DMS 273 treated with DMSO at 0.1 percent for 48 hours (cell line): ENCODE data around the gene MARCHF7.
"Not testable (repeated sequence)": the region's sequence is repeated elsewhere in the genome, so short reads cannot be mapped to it uniquely, and the experiment has no call there.

Source experiments
- DNase-seq: peaks from one replicate; lab custom pipeline; 2025; lab: John Stamatoyannopoulos, UW

MARCHF7 gene

DNA sequence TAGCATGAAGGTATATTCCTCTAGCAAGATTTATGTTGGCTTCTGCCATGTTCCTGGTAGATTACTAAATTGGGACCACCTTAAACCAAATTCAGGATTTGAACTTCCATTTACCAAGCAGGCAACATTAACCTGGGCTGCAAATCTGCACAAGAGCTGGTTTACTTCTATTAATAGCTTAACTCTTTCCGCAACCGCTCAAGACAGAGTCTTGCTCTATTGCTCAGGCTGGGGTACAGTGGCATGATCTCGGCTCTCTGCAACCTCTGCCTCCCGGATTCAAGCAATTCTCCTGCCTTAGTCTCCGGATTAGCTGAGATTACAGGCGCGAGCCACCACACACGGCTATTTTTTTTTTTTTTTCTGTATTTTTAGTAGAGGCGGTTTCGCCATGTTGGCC is 8.4 kb downstream of the MARCHF7 start:
- no peak for DNase-seq

DNA sequence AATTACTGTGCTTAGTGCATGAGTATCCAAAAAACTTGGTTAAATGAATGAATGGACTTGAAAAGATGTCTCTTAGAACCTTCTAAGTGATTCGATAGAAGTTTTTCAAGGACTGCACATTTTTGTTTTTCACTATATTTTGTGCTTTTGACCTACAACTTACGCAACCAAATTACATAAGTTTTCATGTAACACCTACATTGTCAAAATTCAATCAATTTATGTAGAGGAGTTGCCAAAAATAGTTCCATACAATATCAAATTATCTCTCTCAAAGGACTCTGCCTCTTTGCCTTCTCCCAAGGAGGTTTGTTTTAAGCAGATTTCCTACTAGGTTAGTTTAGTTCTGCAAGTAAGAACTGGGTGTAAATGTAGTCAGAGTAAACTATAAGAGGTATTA is 10.3 kb downstream of the MARCHF7 start:
- DNase-seq: no peak

DNA sequence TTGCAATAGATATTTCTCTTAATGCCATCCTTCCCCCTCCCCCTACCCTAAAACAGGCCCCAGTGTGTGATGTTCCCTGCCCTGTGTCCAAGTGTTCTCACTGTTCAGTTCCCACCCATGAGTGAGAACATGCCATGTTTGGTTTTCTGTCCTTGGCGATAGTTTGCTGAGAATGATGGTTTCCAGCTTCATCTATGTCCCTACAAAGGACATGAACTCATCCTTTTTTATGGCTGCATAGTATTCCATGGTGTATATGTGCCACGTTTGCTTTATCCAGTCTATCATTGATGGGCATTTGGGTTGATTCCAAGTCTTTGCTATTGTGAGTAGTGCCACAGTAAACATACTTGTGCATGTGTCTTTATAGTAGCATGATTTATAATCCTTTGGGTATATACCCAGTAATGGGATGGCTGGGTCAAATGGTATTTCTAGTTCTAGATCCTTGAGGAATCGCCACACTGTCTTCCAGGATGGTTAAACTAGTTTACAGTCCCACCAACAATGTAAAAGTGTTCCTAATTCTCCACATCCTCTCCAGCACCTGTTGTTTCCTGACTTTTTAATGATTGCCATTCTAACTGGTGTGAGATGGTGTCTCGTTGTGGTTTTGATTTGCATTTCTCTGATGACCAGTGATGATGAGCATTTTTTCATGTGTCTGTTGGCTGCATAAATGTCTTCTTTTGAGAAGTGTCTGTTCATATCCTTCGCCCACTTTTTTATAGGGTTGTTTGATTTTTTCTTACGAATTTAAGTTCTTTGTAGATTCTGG is 12.7 kb downstream of the MARCHF7 start:
- not testable (repeated sequence) for DNase-seq

DNA sequence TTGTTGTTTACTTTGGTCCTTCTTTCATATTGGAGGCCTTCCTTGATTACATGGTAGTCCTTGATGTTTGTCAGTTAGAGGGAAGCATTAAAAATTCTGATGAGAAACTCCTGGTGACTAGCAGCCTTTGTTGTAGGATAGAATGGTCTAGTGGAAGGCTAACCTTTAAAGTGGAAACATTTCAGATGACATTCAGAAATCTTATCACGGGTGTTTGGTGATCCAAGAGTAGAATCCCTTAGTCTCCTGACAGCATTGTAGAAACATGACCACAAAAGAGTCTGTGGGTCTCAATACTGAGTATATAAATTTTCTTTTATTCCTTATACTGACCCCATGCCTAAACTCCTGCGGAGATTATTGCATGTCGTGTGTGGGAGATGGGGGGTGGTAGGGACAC is 13.4 kb downstream of the MARCHF7 start:
- no peak for DNase-seq

DNA sequence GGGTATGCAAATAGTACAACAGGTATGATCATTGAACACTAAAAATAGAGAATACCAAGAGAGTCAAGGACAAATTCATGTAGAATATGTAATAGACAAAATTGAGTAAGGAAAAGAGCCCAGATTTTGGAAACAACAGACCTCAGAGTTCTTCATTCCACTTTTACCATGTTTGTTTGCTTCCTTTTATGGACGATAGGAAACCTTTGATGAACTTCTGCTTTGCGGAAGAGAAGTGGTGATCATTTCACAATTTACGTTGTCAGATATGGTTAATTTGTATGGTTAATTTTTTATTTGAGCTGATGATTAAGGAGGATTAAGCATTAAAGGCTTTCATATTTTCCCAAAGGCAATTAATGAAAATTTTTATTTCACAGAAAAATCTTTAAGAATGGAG is 16.3 kb downstream of the MARCHF7 start:
- no peak for DNase-seq

DNA sequence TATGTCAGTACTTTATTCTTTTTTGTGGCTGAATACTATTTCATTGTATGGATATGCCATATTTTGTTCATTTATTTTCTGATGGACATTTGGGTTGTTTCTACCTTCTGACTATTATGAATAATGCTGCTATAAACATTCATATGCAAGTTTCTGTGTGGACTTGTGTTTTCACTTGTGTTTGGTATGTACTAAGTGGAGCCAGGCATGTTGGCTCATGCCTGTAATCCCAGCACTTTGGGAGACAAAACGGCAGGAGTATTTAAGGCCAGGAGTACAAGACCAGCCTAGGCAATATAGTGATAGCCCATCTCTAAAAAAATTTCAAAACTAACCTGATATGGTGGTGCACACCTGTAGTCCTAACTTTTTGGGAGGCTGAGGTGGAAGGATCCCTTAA is 23.3 kb downstream of the MARCHF7 start:
- DNase-seq: no peak

DNA sequence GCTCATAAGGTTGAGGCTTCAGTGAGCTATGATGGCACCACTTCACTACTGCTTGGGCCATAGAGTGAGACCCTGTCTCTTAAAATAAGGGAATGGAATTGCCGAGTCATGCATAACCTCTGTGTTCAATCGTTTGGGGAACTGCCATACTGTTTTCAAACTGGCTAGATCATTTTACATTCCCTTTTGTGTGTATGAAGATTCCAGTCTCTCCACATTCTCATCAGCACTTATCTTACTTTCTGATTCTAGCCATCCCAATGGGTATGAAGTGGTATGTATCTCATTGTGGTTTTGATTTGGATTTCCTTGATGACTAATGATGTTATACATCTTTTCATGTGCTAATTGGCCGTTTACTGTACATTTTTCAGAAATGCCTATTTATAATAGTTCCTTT is 23.7 kb downstream of the MARCHF7 start:
- DNase-seq: no peak

DNA sequence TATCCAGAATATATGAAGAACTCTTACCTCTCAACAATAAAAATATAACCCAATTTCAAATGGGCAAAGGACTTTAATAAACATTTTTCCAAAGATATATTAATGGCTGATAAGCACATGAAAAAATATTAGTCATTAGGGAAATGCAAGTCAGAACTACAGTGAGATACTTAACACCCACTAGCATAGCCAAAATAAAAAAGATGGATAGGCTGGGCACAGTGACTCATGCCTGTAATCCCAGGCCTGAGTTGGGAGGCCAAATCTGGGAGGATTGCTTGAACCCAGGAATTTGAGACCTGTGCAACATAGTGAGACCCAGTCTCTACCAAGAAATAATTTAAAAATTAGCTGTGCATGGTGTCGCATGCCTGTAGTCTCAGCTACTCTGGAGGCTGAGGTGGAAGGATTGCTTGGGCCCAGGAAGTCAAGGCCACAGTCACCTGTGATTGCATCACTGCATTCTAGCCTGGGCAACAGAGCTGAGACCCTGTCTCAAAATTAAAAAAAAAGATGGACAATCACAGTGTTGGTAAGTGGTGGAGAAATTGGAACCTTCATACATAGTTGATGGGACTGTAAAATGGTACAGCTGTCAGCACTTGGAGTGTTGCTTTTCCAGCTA is 25.1 kb downstream of the MARCHF7 start:
- DNase-seq: no peak

DNA sequence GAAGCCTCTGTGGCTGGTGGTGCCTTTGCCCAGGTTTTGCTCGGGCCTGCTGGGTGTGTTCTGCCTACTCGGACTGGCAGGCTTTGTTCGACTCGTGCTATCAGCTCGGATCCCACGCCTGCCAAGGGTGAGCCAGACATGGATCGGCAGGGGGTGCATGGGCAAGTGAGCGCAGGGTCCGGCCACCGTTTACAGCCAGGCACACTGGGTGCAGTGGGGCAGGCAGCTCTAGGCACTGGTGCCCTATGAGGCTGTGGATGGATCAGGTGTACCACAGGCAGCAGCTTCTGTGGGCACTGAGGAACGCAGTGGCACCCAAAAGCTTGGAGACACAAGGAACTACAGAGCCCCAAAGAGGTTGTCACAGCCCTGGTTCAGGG is 25.6 kb downstream of the MARCHF7 start:
- DNase-seq: no peak

DNA sequence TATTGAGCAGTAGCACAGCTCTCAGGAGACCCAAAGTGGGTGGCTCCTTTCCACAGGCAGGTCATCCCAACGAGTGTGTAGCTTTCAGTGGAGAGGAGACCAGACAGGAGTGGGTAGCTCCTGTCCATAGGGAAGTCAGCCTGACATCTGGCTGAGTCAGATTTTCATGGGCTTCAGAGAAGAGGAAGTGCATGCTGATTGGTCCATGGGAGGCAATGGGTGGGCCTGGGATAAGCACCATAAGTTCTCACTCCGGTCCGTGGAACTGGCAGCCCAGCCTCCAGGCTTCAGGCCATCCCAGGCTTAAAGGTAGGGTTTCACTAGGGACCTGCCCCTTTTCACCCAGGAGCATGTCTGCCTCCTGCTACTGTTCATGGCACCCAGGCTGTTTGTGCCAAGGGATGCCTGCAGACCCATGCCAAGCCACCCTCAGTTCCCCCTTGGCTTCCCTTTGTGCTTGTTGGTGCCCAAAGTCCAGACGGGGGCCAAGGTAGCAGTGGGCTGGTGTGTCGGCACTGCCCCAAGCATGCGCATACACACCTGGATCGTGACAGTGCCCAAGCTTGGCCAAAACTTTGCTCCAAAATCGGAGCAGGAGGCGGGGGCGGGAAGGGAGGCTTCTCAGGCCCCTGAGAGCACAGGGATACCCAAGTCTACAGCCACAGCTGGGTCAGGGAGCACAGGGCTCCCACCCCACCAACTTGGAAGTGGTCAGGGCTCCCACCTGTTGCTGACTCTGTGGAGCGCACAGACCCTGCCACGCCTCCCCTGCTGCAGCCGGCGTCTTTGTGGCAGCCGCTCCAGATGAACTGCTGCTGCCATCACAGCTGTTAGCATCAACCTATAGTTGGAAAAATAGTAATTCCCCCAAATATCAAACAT is 26.4 kb downstream of the MARCHF7 start:
- no peak for DNase-seq

DNA sequence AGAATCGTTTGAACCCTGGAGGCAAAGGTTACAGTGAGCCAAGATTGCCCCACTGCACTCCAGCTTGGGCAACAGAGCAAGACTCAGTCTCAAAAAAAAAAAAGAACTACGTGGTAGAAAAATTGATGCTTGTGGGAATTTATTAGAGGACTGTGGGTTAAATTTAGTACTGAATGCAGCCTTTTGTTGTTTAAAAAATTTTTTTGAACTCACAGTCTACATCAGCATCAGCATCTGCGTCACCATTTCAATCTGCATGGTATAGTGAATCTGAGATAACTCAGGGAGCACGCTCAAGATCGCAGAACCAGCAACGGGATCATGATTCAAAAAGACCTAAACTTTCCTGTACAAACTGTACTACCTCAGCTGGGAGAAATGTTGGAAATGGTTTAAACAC is 30.5 kb downstream of the MARCHF7 start:
- no peak for DNase-seq

DNA sequence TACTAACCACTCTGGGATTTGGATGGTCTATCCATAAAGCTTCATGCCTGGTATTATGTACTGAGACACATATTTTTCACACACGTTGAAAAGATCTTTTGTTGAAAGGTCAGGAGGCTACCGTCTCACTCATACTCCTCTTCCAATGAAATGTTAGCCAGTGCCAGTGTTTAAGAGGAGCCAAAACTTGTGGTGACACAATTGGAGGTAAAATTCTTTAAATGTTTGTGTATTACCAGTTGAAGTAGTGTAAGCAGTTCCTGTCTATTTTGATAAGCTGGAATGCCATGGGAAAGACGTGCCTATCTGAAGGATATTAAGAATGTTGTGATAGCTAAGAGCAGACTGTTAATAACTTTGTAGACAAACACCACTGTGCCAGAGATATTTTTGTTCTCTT is 32.1 kb downstream of the MARCHF7 start:
- no peak for DNase-seq

DNA sequence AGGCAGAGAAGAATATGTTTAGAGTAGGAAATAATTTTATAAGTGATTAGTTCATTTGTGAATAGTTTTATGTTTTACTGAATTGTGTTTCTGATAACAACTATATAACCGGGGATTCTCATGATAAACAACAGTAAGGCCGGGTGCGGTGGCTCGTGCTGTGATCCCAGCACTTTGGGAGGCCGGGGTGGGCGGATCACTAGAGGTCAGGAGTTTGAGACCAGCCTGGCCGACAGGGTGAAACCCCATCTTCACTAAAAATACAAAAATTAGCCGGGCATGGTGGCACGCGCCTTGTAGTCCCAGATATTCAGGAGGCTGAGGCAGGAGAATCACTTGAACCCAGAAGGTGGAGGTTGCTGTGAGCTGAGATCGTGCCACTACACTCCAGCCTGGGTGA is 32.9 kb downstream of the MARCHF7 start:
- DNase-seq: not testable (repeated sequence)

DNA sequence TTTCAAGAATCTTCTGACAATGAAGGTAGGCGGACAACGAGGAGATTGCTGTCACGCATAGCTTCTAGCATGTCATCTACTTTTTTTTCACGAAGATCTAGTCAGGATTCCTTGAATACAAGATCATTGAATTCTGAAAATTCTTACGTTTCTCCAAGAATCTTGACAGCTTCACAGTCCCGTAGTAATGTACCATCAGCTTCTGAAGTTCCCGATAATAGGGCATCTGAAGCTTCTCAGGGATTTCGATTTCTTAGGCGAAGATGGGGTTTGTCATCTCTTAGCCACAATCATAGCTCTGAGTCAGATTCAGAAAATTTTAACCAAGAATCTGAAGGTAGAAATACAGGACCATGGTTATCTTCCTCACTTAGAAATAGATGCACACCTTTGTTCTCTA is 35.8 kb downstream of the MARCHF7 start:
- no peak for DNase-seq

DNA sequence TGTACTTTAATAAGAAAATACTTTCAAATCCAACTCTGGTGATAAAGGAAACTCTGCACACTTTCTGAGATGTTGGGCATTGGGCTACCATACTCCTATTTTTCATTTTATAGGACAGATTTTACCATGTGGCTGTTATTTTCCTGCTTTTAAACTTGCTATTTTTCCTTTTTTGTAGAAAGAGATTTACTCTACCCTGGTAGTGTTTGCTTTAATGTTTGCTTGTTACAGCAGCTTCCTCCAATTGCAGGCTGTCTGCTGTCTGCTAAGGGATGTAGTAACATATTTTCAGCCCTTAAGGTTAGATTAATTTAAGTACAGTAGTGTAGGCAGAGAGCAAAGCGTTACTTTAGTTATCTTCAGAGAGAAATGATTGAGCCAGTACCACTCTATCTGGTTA is 38.6 kb downstream of the MARCHF7 start:
- no peak for DNase-seq

DNA sequence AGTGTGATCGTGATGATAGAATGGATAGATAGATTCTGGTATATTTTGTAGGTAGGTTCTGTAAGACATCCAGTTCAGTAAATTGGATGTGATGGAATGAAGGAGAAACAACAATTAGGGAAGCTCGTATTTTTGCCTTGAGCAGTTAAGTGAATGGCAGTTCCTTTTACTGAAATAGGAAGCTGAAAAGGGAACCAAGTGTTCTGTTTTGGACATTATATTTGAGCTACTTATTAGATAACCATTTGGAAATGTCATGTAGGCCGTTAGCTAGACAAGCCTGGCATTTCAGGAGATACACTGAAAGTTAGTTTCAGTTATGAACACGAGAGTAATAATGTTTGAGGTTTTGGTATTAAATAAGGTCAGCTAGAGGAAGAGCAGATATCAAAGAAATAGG is 41.5 kb downstream of the MARCHF7 start:
- no peak for DNase-seq

DNA sequence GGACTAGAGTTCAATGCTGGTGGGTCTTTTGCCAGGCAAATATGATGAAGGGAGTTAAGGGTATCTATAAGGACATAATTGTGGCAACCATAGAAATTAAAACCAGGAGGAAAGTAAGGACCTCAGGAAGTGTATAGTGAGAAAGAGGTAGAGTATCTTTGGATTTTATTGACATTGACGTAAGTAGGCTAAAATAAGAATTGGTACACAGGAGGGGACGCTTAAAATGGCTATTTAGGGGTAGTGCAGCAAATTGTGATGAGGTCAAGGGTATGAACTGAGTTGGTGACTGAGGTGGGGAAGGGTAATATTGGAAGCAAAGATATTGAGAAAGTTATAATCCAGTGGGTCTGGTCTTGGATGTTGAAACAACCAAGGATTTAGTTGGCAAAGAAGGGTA is 42.7 kb downstream of the MARCHF7 start:
- DNase-seq: no peak

DNA sequence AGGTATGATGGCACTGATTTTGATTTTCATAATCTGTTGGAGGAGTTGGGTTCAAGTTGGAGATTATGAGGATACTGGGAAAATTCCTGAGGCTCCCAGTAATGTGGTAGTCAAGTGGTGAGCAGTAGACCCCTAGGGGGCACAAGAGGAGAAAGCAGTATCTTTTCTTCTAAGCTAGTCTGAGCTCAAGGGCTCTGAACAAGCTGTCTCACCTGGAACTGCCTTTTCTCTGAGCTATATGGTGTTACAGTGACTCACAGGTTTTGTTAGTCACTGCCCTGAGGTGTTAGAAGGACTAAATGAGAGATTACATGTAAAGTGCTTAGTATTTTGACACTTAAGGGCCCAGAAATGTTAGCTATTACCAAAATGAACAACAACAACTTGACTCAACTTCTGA is 43.5 kb downstream of the MARCHF7 start:
- peak; percentile 1 for DNase-seq

DNA sequence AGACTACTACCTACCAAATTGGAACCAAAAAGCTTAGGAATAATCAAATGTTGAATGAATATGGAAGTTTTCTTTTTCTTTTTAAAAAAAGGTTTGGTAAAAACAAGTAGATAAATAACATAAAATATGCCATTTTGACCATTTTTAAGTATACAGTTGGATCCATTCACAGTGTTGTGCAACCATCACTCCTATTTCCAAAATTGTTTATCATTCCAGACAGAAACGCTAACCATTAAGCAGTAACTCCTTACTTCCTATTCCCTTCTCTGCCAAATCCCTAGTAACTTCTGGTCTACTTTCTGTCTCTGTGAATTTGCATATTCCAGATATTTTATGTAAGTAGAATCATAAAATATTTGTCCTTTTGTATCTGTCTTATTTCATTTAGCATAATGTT is 45.9 kb downstream of the MARCHF7 start:
- no peak for DNase-seq

DNA sequence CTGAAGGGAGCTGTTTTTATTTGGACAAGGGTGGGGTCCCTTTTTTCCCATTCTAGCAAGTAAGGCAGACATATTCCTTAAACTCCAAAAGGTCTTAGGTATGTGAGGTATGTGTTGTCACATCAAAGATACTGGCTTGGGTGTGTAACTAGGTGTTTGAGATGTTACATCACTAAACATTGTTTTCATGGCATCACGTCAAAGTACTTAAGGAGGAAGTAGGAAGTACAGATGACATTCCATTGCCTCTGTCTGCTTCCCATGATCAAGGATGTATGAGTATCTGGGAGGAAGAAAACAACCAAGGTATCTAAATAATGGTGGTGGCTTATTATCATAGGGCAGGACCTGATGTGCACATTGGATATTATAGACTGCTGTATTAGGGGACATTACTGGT is 46.4 kb downstream of the MARCHF7 start:
- no peak for DNase-seq

DNA sequence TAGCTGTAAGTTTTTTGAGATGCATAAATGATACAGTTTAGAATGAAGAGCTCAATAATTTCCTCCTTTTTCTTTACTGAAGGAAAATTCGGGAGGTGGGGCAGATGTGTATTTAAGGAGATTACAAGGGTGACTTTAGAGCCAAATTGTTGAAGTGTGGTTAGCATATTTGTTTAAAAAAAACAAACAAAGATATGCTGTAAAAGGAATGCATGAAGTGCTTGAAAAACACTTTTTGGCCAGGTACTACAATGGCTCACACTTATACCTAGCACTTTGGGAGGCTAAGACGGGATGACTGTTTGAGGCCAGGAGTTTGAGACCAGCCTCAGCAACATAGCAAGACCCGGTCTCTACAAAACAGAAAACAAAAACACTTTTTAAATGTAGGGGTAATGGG is 47.3 kb downstream of the MARCHF7 start:
- no peak for DNase-seq

DNA sequence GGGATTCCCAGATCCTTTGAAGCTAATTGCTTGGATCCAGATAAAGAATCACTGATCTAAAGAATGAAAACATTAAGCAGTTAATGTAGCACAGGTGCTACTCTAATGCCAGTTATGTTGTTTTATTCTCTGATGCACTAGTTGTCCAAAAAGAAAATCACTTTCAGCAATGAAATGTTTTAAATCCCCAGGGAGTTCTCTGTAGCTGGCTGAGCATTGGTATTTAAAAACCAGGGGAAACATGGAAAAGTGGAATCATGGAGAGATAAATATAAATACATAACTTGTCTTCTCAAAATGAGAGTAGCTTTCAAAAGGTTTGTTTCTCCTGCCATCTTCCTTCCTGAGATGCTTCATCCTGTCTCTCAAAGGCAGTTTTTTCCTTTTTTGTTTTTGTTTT is 48.0 kb downstream of the MARCHF7 start:
- DNase-seq: no peak

DNA sequence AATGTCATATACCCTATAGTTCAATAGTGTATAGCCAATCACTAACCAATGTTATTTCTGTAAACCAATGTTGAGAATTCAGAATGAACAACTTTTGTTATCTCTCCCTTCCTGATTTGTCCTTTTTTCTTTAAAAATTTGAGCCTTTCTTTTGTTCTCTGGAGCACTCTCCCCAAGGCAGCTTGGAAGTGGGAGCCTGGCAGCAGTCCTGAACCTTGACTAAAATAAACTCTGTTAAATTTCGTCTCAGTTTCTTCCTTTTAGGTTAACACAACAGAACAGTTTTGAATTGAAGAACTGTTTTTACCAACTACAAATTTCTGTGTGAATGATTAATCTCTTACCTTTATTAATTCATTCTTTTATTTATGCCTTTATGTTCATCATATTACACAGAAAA is 49.8 kb downstream of the MARCHF7 start:
- DNase-seq: no peak
